ENCODE results near the gene SMARCD2. TPM values are rescaled to one million over a fixed set of nuclear protein-coding genes. Genes with fewer than 3 reads are reported as not detected.
A peak's percentile ranks its signal among the peaks of the same experiment; 100 is the strongest.

SMARCD2 gene
- polyA plus RNA-seq, 3 donors, result 60.3 to 91.2 (median 62.3) TPM

GRCh38 chr17:63855185-63855584, 12.7 kb upstream of the SMARCD2 start:
- WGBS, 3 donors, result 87 to 95% (median 93%) methylated on average over 8 of the region's 8 CpGs
- no peak overlapping the region for H3K27ac ChIP-seq (ENCODE audit: low read depth, low read length)

- WGBS, 3 donors, result 60 to 91% (median 86%) methylated on average over 5 of the region's 5 CpGs
- H3K27ac ChIP-seq (ENCODE audit: low read depth, low read length), result no peak overlapping the region
These were observed 12.2 kb upstream of the SMARCD2 start for GRCh38 chr17:63854709-63855108.

GRCh38 chr17:63853260-63853659, 10.8 kb upstream of the SMARCD2 start:
- H3K27ac ChIP-seq (ENCODE audit: low read depth, low read length), result no peak overlapping the region
- WGBS, 3 donors, result 89 to 96% (median 92%) methylated on average over 2 of the region's 2 CpGs

- WGBS, 3 donors, result 63 to 92% (median 70%) methylated on average over 9 of the region's 9 CpGs
- no peak overlapping the region for H3K27ac ChIP-seq (ENCODE audit: low read depth, low read length)
These were observed 7.9 kb upstream of the SMARCD2 start for GRCh38 chr17:63850401-63850800.

- no peak overlapping the region for H3K27ac ChIP-seq (ENCODE audit: low read depth, low read length)
- 14 to 18% (median 14%) methylated on average over 72 to 82 of the region's 82 CpGs for WGBS, 3 donors
These were observed 6.6 kb upstream of the SMARCD2 start for GRCh38 chr17:63848834-63849689.

- WGBS, 3 donors, result 77 to 98% (median 96%) methylated on average over 3 of the region's 3 CpGs
- H3K27ac ChIP-seq (ENCODE audit: low read depth, low read length), result no peak overlapping the region
These were observed 5.2 kb upstream of the SMARCD2 start for GRCh38 chr17:63847525-63848249.

- 41 to 79% (median 46%) methylated on average over 1 of the region's 1 CpG for WGBS, 3 donors
- H3K27ac ChIP-seq (ENCODE audit: low read depth, low read length), result no peak overlapping the region
These were observed 3.0 kb upstream of the SMARCD2 start for GRCh38 chr17:63845509-63845908.

- peak overlapping the region; percentile 34 for H3K27ac ChIP-seq (ENCODE audit: low read depth, low read length)
- 49 to 79% (median 55%) methylated on average over 9 of the region's 9 CpGs for WGBS, 3 donors
These were observed 1.6 kb upstream of the SMARCD2 start for GRCh38 chr17:63843910-63844677.

- peak overlapping the region; percentile 77 for H3K27ac ChIP-seq (ENCODE audit: low read depth, low read length)
- WGBS, 3 donors, result 2 to 10% (median 2%) methylated on average over 19 of the region's 19 CpGs
These were observed 953 bp upstream of the SMARCD2 start for GRCh38 chr17:63843387-63843888.

- peak overlapping the region; percentile 77 for H3K27ac ChIP-seq (ENCODE audit: low read depth, low read length)
- 0 to 1% (median 0%) methylated on average over 23 to 36 of the region's 36 CpGs for WGBS, 3 donors
These were observed 329 bp downstream of the SMARCD2 start for GRCh38 chr17:63842173-63842539.

- peak overlapping the region; percentile 77 for H3K27ac ChIP-seq (ENCODE audit: low read depth, low read length)
These were observed 924 bp downstream of the SMARCD2 start for GRCh38 chr17:63841350-63842172.

GRCh38 chr17:63840591-63841349, 1.7 kb downstream of the SMARCD2 start:
- H3K27ac ChIP-seq (ENCODE audit: low read depth, low read length), result peak overlapping the region; percentile 13
- 34 to 53% (median 51%) methylated on average over 4 of the region's 4 CpGs for WGBS, 3 donors

More at GRCh38 chr17:63841350-63842172, 924 bp downstream of the SMARCD2 start:
- 3 to 6% (median 4%) methylated on average over 26 of the region's 26 CpGs for WGBS, 3 donors

- 28 to 38% (median 31%) methylated on average over 6 to 7 of the region's 7 CpGs for WGBS, 3 donors
- H3K27ac ChIP-seq (ENCODE audit: low read depth, low read length), result no peak overlapping the region
These were observed 3.8 kb downstream of the SMARCD2 start for GRCh38 chr17:63838631-63839171.

- peak overlapping the region; percentile 49 for H3K27ac ChIP-seq (ENCODE audit: low read depth, low read length)
- WGBS, 3 donors, result 70 to 85% (median 75%) methylated on average over 5 of the region's 5 CpGs
These were observed 4.4 kb downstream of the SMARCD2 start for GRCh38 chr17:63837962-63838600.

- H3K27ac ChIP-seq (ENCODE audit: low read depth, low read length), result no peak overlapping the region
- WGBS, 3 donors, result 85 to 93% (median 87%) methylated on average over 10 to 12 of the region's 12 CpGs
These were observed 5.0 kb downstream of the SMARCD2 start for GRCh38 chr17:63837480-63837879.

- 91 to 99% (median 98%) methylated on average over 7 of the region's 7 CpGs for WGBS, 3 donors
- no peak overlapping the region for H3K27ac ChIP-seq (ENCODE audit: low read depth, low read length)
These were observed 5.7 kb downstream of the SMARCD2 start for GRCh38 chr17:63836811-63837210.

Data from adipose tissue (tissue), 3 donors.